GM21529 (cell line): Measurements from ENCODE around the gene RELT.

Source experiments
- ATAC-seq: cut with Tn5 transposase; IDR thresholded peaks from one replicate; pipeline ENCODE4 v1.9.1; 2021; ENCODE audit not compliant: unreplicated experiment

RELT gene

GRCh38 chr11:73347067-73347466 lies 29.1 kb upstream of the RELT start:
- ATAC-seq = no peak

- ATAC-seq = no peak
These were observed 27.4 kb upstream of the RELT start for GRCh38 chr11:73348838-73349237.

- no peak for ATAC-seq
These were observed 26.6 kb upstream of the RELT start for GRCh38 chr11:73349633-73350032.

DNA sequence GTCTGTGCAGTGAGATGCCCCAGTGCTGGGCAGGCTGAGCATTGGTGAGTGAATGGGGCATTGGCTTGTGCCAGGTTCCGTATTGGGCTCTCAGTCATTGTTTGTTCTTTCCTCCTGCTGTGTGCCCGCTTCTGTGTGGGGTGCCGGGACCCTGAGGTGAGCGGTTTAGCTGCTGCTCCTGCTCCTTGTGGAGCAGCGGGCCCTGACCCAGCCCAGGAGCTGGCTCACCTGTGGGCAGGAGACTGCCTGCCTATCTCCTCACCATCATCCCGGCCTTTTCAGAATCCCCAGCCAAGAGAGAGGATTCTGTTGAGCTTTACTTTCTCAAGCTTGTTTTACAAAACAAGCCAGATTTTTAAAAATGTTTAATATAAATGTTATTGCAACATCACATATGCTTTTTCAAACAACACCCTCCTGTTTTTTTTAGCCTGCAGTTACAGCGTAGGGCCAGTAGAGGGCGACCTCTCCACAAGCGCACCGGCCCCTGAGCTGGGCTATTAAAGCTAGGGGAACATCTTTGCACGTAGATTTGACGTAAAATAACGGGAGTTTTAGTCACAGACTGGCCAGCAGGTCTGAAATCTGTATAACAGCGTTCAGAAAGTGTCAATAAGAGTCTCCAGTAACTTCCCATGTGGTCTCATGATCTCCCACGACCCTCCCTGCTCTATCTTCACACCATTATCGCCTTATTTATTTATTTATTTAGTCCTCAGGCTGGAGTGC lies 25.1 kb upstream of the RELT start:
- ATAC-seq = no peak

DNA sequence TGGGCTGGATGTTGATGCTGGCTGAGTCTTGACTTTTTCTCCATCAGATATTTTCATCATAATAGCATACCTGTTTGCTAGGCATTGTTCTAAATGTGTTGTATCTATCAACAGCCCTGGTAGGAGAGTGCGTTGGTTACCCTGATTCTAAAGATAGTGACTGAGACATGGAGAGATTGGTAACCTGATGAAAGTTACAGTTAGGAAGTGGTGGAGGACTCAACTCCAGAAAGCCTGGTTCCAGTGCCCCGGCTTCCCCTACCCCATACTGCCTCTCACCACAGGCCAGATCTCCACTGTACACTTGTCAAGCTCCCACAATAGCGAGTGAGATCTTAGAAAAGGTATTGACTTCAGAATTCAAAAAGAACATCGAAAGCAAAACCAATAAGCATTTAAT lies 22.8 kb upstream of the RELT start:
- ATAC-seq = no peak

GRCh38 chr11:73355109-73355508 lies 21.1 kb upstream of the RELT start:
- ATAC-seq = no peak

- no peak for ATAC-seq
These were observed 19.0 kb upstream of the RELT start for GRCh38 chr11:73356979-73357860.

DNA sequence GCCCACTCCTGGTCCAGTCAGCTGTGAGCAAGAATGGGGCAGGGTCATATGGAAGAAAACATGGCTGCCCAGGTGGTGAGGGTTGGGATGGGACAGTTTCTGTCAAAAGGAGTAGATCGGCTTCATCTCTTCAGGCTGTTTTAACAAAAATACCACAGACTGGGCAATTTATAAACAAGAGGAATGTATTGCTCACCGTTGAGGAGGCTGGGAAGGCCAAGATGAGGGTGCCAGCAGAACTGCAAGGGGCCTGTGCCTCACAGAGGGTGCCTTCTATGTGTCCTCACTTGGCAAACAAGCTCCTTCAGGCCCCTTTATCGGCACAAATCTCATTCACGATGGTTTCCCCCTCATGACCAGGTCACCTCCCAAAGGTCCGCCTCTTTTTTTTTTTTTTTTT lies 18.1 kb upstream of the RELT start:
- no peak for ATAC-seq

DNA sequence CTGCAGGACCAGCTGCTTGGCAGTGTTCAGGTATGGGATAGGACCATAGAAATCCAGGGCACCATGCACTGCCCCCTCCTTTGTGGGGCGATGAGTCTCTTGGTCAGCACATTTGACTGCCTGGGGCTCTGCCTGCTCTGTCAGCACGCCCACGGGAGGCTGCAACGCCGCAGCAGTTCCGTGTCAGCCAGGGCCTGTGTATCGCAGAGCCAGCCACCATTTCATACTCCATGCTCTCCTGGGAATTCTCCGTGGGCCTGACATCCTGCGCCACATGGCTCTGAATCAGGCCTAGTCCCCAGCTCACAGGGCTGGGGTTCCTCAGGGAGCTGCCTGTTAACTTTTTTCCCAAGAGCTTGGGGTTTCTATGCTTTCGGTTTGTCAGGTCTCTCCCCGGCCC lies 16.9 kb upstream of the RELT start:
- ATAC-seq = no peak

GRCh38 chr11:73359930-73360742 lies 16.1 kb upstream of the RELT start:
- no peak for ATAC-seq

- ATAC-seq = no peak
These were observed 15.3 kb upstream of the RELT start for GRCh38 chr11:73360743-73361369.

DNA sequence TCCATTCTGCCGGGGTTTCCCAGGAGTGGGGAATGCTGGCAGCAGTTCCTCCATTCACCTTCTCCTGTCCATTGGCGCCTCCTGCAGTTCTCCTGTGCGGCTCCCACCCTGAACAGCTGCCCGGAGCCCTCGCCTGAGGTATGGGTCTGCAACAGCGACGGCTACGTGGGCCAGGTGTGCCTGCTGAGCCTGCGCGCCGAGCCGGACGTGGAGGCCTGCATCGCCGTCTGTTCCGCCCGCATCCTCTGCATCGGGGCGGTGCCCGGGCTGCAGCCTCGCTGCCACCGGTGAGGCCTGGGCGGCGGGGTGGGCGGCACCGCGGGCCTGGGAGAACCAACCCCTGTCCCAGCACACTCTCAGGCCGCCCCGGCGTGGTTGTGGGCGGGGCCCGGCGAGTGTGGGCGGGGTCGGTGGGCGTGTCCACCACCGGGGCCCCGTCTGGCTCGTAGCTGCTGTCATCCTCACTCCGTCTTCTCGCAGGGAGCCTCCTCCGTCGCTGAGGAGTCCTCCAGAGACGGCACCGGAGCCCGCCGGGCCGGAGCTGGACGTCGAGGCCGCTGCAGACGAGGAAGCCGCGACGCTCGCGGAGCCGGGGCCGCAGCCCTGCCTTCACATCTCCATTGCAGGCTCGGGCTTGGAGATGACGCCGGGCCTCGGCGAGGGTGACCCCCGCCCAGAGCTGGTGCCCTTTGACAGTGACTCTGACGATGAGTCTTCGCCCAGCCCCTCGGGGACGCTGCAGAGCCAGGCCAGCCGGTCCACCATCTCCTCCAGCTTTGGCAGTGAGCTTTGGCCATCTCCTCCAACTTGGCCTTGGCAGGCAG lies 14.0 kb upstream of the RELT start:
- ATAC-seq = no peak

- ATAC-seq = no peak
These were observed 13.1 kb upstream of the RELT start for GRCh38 chr11:73363147-73363546.

DNA sequence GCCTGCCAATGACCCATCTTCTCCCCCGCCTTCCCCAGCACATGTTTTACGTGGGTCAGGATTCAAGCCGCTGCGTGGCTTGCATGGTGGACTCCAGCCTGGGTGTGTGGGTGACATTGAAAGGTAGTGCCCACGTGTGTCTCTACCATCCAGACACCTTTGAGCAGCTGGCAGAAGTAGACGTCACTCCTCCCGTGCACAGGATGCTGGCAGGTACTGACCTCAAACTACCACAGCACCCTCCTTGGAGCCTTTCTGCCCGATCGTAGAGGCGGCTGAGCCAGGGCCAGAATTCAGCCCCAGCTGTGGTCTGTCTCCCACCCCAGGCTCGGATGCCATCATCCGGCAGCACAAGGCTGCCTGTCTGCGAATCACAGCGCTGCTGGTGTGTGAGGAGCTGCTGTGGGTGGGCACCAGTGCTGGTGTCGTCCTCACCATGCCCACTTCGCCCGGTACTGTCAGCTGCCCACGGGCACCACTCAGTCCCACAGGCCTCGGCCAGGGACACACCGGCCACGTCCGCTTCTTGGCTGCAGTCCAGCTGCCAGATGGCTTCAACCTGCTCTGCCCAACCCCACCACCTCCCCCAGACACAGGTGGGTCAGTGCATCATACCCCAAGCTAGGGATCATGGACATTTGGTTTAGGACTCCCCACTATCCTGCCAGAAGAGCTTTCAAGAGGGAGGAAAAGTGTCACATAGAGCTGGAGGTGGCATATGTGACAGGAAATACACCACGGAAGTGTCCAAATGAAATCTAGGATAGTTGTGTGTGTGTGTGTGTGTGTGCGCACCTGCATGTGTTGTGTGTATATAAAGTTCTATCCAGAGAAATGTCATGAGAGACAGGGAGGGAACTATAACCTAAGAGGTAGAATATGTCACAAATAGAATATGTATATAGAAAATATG lies 10.6 kb upstream of the RELT start:
- ATAC-seq = no peak

- ATAC-seq = no peak
These were observed 10.0 kb upstream of the RELT start for GRCh38 chr11:73366265-73366610.

- ATAC-seq = no peak
These were observed 9.2 kb upstream of the RELT start for GRCh38 chr11:73366953-73367352.

GRCh38 chr11:73367482-73368024 lies 8.6 kb upstream of the RELT start:
- ATAC-seq = no peak

GRCh38 chr11:73372375-73372993 lies 3.7 kb upstream of the RELT start:
- no peak for ATAC-seq

DNA sequence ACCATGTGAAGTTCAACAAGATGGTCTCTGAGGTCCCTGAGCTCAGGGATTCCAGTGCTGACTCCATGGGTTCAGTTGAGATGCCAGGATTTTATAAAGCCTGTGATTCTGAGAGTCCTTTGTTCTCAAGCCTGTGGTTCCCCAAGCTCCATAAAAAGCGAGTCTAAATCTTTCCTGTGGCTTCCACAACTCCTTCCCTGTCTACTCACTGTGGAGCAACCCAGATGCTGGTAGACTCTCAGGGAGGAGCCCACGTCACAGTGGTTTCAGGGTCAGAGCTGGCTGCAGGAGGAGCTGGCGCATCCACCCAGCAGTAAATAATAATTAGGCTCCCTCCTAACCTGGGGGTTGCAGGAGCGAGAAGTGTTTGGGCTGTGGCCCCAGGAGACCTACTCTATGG lies 2.0 kb upstream of the RELT start:
- ATAC-seq = no peak
